Sciatic nerve (tissue), 2 donors: ENCODE measurements around the gene CYB561D2. TPM values are rescaled to one million over a fixed set of nuclear protein-coding genes. Genes with fewer than 3 reads are reported as not detected.

Experiments used
- ATAC-seq: fragments of 200-7000 bp; cut with Tn5 transposase; one replicate; pipeline ENCODE4 v1.9.1; 2020; ENCODE audit warnings: mild to moderate bottlenecking, moderate library complexity
- DNase-seq: peaks from one replicate; pipeline ENCODE4 v3.0.0-alpha.2; 2020; ENCODE audit warnings: low spot score
- intact Hi-C: fragments of 100-400 bp; cut with DNase I; formaldehyde crosslinking; loops from one replicate; pipeline ENCODE4 v1.14.2; 2022
- total RNA-seq: library from RNA; stranded (reverse); fragmentation: NEBNext Ultra II Directional; extraction: Animal tissue kit (Norgen Biotek cat#: 25700); gene quantifications from one replicate; pipeline ENCODE4 v1.2.1, GENCODE V29; 2021
- donor health status: DM: no; HTN: no; CAD: no.
- donor health status: DM: no; HTN: no; CAD: no.

CYB561D2 gene
- total RNA-seq, 1 donor from 2014 or later: 10.1 TPM

- DNase-seq: no peak
- intact Hi-C loops: no loop called here
- no peak for ATAC-seq
Observed at GRCh38 chr3:50356553-50356952, 5.9 kb downstream of the CYB561D2 start.

DNA sequence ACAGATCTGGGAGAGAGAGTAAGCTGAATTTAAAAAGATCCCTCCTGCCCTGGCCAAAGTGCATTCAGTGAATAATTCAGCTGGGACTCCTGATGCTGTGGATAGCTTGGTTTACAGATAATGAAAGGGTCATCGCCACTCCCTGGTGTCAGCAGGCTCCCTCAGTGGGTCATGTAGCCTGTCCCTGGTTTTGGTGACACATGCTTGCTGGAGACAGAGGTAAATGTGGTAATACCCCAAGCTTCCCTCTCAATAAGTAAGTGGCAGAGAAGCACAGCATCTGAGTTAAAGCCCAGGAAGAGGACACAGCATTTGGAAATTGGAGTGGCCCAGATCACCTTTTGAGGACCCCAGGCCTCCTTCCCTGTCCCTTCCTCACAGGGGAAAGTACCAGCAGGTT is 6.8 kb downstream of the CYB561D2 start:
- ATAC-seq: no peak
- DNase-seq: no peak
- intact Hi-C loops: no loop called here

DNA sequence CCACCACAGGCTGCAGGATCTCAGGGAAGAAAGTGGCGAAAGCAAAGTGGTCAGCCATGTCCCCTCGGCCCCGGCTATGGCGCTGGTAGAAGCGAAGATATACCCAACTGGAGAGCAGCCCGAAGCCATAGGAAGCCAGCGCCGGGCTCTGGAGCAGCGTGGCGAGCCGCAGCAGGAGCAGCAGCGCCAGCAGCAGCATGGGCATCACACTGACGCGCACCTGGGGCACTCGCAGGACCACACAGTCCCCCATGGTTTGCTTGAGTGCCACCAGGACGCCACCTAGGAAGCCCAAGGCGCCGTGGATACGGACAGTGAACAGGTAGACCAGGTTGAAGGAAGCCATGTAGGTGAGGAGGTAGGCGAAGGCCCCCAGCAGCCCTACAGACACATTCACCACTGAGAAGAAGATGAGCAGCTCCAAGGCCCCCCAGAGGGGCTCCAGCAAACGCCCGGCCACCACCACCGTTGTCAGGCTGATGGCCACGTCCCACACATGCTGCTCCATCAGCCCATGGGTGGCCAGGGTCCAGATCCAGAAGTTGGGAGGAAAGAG is 7.8 kb downstream of the CYB561D2 start:
- ATAC-seq (no peak), DNase-seq (no peak)
- intact Hi-C loops: no loop called here

DNA sequence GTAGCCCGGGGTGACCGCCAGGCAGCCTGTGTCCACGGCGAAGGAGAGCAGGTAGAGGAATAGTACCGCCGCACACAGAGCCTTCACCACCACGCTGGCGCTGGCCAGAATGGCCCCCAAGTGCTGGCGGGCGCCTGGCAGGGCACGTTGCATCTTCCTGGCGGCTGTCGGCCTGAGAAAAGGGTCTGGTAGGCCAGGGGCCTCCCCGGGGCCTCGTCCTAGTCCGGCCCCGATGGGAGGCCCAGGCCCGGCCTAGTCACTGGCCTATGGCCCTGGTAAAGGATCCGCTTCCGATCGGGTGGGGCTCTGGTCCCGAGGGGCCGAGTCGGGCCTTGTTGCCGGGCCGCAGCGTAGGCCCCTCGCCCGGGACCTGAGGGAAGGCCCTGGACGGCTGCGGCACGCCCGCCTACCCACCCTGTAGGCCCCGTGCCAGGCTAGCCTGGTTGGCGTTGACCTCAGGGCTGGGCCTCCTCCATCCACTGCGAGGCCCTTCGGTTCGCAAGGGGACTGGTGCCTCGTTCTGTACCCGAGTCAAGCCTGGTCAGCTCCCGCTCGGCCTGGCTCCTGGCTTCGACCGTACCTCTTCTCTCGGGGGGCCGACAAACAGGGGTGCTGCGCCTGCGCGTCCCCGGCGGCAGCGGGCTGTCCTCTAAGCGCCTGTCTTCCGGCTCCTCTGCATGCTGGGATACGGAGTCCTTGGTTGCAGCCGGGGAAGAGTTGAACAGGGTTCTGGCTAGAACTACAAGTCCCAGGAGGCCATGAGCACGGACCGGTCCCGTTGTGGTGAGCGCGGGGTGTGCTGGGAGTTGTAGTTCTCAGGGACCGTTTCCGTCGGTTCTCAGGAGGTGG is 8.5 kb downstream of the CYB561D2 start, which contains the start of gene TMEM115:
TSS of gene TMEM115 (minus strand) at position 611 of the 849 bp plus-strand sequence. CDS start at position 153, 458 bp downstream.
- intact Hi-C loops: no loop called here
- peak; percentile 98 for ATAC-seq
- DNase-seq: peak; percentile 97

GRCh38 chr3:50359760-50360110 is 9.1 kb downstream of the CYB561D2 start:
- ATAC-seq (no peak), DNase-seq (no peak)
- intact Hi-C loops: no loop called here

- peak; percentile 27 for ATAC-seq
- intact Hi-C loops: no loop called here
- DNase-seq: peak; percentile 73
Observed at GRCh38 chr3:50364573-50365079, 14.0 kb downstream of the CYB561D2 start.

- ATAC-seq: peak; percentile 87
Observed at GRCh38 chr3:50365080-50365841, 14.6 kb downstream of the CYB561D2 start.

GRCh38 chr3:50365842-50366220 is 15.2 kb downstream of the CYB561D2 start:
- no peak for DNase-seq
- ATAC-seq: no peak
- intact Hi-C loops: no loop called here

More at GRCh38 chr3:50365080-50365841, 14.6 kb downstream of the CYB561D2 start:
- intact Hi-C loops: no loop called here
- peak; percentile 92 for DNase-seq

DNA sequence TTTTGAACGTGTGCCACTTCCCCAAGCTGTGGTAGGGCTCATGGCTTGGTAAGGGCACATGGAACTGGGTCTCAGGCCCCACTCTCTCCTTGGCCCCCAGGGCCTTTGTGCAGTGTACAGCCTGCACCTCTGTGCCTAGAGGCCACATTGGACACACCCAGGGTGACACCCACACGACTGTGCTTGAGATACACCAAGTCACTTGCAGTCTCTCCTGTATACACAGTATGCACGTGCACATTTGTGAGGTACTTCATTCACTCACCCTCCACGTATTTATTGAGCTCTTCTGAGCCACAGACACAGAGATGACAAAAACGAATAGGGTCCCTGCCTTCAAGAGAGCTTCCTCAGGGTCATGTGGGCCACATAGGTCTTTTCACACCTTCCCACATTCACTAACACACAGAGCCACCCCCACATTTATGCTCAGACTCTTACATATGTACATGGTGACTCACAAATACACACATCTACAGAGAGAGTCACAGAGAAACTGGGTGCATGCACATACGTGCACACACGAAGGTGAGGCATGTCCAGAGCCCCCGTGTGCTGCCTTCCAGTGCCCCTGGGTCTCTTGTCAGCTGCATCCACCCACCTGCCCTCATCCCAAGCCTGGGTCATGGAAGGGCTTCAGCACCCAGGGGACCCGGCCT is 18.5 kb downstream of the CYB561D2 start:
- DNase-seq: no peak
- intact Hi-C loops: no loop called here
- ATAC-seq: no peak

GRCh38 chr3:50370594-50370993 is 19.9 kb downstream of the CYB561D2 start:
- DNase-seq: no peak
- intact Hi-C loops: loop anchor here (5.0 kb wide), 1 partner anchor 637 kb away; no protein-coding TSS in a partner anchor
- ATAC-seq: no peak

- no peak for ATAC-seq
- intact Hi-C loops: loop anchor here (5.0 kb wide), 1 partner anchor 636 kb away; no protein-coding TSS in a partner anchor
Observed at GRCh38 chr3:50371133-50371685, 20.5 kb downstream of the CYB561D2 start.

GRCh38 chr3:50372349-50372748 is 21.7 kb downstream of the CYB561D2 start:
- peak; percentile 4 for ATAC-seq
- intact Hi-C loops: loop anchor here (5.0 kb wide), 1 partner anchor 635 kb away; no protein-coding TSS in a partner anchor
- DNase-seq: no peak

More at GRCh38 chr3:50371133-50371685, 20.5 kb downstream of the CYB561D2 start:
- no peak for DNase-seq

DNA sequence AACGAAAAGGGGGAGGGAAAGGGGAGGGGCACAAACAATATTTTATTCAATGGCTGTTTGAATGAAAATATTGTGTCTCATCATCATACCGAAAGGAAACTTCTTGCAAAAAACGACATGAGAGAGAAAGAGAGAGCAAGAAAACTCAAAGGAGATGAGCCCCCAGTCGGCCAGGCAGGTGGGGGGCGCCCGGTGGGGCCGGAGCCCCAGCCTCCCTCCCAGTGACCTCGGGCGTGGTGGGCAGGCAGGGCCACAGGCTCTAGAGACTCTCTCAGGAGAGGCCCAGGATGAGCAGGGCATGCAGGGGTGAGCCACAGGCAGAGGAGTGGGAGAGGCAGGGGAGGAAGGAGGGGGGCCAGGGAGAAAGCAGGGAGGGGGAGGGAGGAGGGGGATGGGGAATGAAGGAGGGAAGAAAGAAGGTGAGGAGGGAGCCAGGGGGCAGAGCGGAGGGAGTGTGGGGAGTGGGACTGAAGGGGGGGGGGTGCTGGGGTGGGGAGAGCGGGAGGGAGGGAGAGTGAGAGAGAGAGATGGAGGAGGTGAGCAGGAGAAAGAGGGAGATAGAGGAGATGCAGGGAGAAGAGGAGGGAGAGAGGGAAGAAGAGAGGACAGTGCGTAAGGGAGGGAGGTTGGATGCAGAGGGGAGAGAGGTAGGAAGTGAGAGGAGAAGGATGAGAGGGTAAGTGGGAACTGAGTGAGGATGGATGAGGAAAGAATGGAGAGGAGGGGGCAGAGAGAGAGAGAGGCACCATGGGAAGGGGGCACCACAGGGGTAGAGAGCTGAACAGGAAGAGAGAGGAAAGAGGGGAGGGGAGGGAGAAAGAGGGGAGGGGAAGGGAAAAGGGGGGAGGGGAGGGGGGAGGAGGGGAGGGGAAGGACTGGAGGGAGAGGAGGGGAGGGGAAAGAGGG is 22.7 kb downstream of the CYB561D2 start:
- no peak for DNase-seq
- intact Hi-C loops: loop anchor here (5.0 kb wide), 1 partner anchor 634 kb away; no protein-coding TSS in a partner anchor
- no peak for ATAC-seq

DNA sequence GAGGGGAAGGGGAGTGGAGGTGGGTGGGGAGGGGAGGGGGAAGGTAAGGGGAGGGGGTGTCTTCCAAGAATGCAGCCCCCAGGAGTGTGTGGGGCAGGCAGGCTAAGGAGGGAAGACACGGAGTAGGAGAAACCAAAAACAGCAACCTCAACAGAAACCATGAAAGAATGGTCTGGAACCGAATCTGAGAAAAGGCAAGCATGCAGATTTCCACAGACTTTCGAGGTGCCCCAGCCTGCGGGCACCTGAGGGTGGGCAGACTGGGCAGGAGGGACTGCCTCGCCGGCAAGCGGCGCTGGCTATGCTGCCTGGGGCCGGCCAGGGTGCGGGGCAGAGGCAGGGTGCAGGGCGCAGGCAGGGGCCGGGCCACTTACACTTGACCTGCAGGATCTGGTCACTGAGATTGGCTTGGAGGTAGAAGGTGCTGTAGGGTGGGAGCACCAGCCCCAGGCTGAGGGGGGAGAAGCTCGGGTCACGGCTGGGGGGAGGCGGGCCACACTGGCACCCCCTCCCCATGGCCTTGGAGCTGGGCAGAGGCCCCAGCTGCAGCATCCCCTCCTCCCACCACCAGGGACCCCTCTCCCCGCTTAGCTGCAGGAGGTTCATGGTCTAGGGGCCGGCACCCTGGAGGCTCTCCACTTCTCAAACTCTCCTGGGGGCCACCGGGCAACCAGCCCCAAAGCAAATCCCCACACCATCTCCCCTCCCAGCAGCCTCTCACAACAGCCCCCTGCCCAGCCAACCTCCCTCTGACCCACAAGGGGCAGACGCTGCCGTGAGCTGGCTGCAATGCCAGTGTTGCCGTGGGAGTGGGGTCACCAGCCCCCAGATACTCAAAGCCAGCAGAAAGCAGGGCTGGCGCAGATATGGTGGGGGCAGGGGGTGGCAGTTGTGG is 23.9 kb downstream of the CYB561D2 start:
- DNase-seq (no peak), ATAC-seq (no peak)
- intact Hi-C loops: loop anchor here (5.0 kb wide), 1 partner anchor 633 kb away; no protein-coding TSS in a partner anchor

DNA sequence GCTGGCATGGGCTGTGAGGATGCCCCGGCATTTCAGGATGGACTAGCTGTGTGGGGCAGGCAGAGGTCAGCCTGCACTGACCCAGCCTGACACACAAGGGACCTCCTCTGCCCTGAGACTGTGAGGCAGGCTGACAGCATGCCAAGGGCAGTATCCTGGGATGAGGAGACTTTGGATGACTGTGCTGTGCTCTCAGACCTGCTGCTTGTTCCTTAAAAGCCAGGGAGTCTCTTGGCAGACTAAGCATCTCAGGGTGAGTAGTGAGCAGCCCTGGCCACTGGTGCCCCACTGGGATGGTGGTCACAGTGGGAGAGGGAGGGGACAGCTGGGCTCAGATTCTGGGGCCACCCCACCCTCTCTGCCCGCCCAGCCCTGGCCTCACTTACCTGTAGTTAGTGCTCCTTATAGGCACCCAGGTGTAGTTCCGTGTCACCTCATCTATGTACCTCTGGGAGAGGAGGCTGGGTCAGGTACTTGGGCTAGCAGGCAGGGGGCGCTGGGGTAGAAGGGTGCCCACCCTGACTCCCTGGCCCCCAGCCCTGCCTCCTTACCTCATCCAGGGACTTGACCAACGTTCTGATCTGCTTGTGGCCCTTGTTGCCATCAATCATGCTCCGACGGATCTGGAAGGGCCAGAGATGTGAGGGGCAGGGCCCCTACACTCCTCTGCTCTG is 24.7 kb downstream of the CYB561D2 start:
- no peak for DNase-seq
- intact Hi-C loops: no loop called here
- ATAC-seq: no peak

GRCh38 chr3:50378024-50378423 is 27.4 kb downstream of the CYB561D2 start:
- intact Hi-C loops: no loop called here

More at GRCh38 chr3:50378024-50378423, 27.4 kb downstream of the CYB561D2 start:
- ATAC-seq: no peak
- DNase-seq: no peak
